A549 (cell line): ENCODE results near the gene LMAN2L. TPM values are rescaled to one million over a fixed set of nuclear protein-coding genes. Genes with fewer than 3 reads are reported as not detected.
"Not testable (repeated sequence)": the region's sequence is repeated elsewhere in the genome, so short reads cannot be mapped to it uniquely, and the experiment has no call there.

ENCODE experiments used
- ATAC-seq, 2 experiments: fragments of 200-7000 bp in 1 of 2; fragments of >200 bp in 1 of 2; cut with Nextera tagmentation in 1 of 2; cut with Tn5 transposase in 1 of 2; 3 replicates each; pipeline versions ENCODE4 v1.8.0 to v1.9.1; 2018 to 2020; ENCODE audit warnings: mild to moderate bottlenecking in 1 of 2, moderate library complexity in 1 of 2
- CTCF ChIA-PET: fragments of 300-600 bp; sonication (Branson Sonifier 250); formaldehyde crosslinking; extraction: SDS; loops from one replicate; lab custom pipeline; 2021; ENCODE audit warnings: antibody characterized with exemption, inconsistent platforms; lab: Yijun Ruan, JAX
- POLR2A ChIA-PET: fragments of 350-600 bp; formaldehyde crosslinking; extraction: SDS; loops from one replicate; lab custom pipeline; 2021; ENCODE audit warnings: antibody characterized with exemption, inconsistent platforms; lab: Yijun Ruan, JAX
- DNase-seq, 2 experiments: peaks; one replicate each; pipeline versions ENCODE4 v3.0.0 to v3.0.0-alpha.2; 2011 to 2016; ENCODE audit warnings: low read depth in 1 of 2, low spot score in 1 of 2
- FAIRE-seq: peaks from 2 replicates; lab custom pipeline; 2011; peaks lifted over from hg19 to GRCh38; lab: Jason Lieb, UNC
- H3K27ac ChIP-seq, 2 experiments: fragments of >200 bp; sonication (Bioruptor Twin); formaldehyde crosslinking; 3 replicates each; pipeline ENCODE4 v1.5.1; 2016 to 2017
- H3K4me1 ChIP-seq: fragments of >200 bp; sonication (Bioruptor Twin); formaldehyde crosslinking; 3 replicates; pipeline ENCODE4 v1.6.1; 2016
- H3K4me2 ChIP-seq: fragments of >200 bp; sonication (Bioruptor Twin); formaldehyde crosslinking; 3 replicates; pipeline ENCODE4 v1.6.1; 2016
- H3K4me3 ChIP-seq: fragments of >200 bp; sonication (Bioruptor Twin); formaldehyde crosslinking; 3 replicates; pipeline ENCODE4 v1.5.1; 2016
- H3K9me3 ChIP-seq: fragments of >200 bp; sonication (Bioruptor Twin); formaldehyde crosslinking; 3 replicates; pipeline ENCODE4 v1.6.1; 2016
- BCL3 ChIP-seq: fragments of >200 bp; sonication (Bioruptor Twin); formaldehyde crosslinking; IDR thresholded peaks from 3 replicates; pipeline ENCODE4 v1.6.1; 2016
- CBX2 ChIP-seq: fragments of 200-600 bp; sonication (generic); IDR thresholded peaks from 2 replicates; pipeline ENCODE4 v1.6.1; 2016; ENCODE audit warnings: low read depth, mild to moderate bottlenecking, borderline replicate concordance
- CBX8 ChIP-seq: fragments of 200-600 bp; sonication (generic); IDR thresholded peaks from 2 replicates; pipeline ENCODE4 v1.6.1; 2016
- CEBPB ChIP-seq, 2 experiments: fragments of >200 bp in 1 of 2; sonication (Bioruptor Twin) in 1 of 2; formaldehyde crosslinking in 1 of 2; IDR thresholded peaks; 2 replicates each; pipeline ENCODE4 v1.6.1; 2012 to 2016
- CHD2 ChIP-seq: fragments of 150-350 bp; IDR thresholded peaks from 2 replicates; pipeline ENCODE4 v1.6.1; 2014; ENCODE audit warnings: low read length; ENCODE audit not compliant: partially characterized antibody
- EP300 ChIP-seq, 2 experiments: fragments of >200 bp; sonication (Bioruptor Twin); formaldehyde crosslinking; IDR thresholded peaks; 2 replicates in 1 of 2; 3 replicates in 1 of 2; pipeline ENCODE4 v1.6.1; 2016 to 2017
- FOSB ChIP-seq: fragments of 250-450 bp; sonication (Bioruptor Pico); IDR thresholded peaks from 2 replicates; pipeline ENCODE4 v1.5.0; 2020; ENCODE audit warnings: mild to moderate bottlenecking, moderate library complexity
- FOSL2 ChIP-seq, 2 experiments: fragments of 450-650 bp in 1 of 2; fragments of >200 bp in 1 of 2; sonication (Bioruptor Twin) in 1 of 2; formaldehyde crosslinking; IDR thresholded peaks; 2 replicates each; pipeline versions ENCODE4 v1.5.0 to v1.6.1; 2016 to 2020; ENCODE audit warnings: mild to moderate bottlenecking in 1 of 2, moderate library complexity in 1 of 2
- FOXS1 ChIP-seq: fragments of 250-450 bp; sonication (Bioruptor Pico); IDR thresholded peaks from 2 replicates; pipeline ENCODE4 v1.5.0; 2020; ENCODE audit warnings: mild to moderate bottlenecking, moderate library complexity
- HES2 ChIP-seq: fragments of >200 bp; sonication (Bioruptor Twin); formaldehyde crosslinking; IDR thresholded peaks from 2 replicates; pipeline ENCODE4 v1.6.1; 2016
- HMGXB4 ChIP-seq: fragments of 250-450 bp; sonication (Bioruptor Pico); IDR thresholded peaks from 2 replicates; pipeline ENCODE4 v1.5.0; 2021; ENCODE audit warnings: mild to moderate bottlenecking, moderate library complexity, borderline replicate concordance
- HOXB5 ChIP-seq: fragments of 250-450 bp; sonication (Bioruptor Pico); IDR thresholded peaks from 2 replicates; pipeline ENCODE4 v1.5.0; 2020; ENCODE audit warnings: mild to moderate bottlenecking, moderate library complexity
- JUN ChIP-seq, 2 experiments: fragments of >200 bp; sonication (Bioruptor Twin); formaldehyde crosslinking; IDR thresholded peaks; 2 replicates in 1 of 2; 3 replicates in 1 of 2; pipeline ENCODE4 v1.6.1; 2016 to 2017
- JUNB ChIP-seq: fragments of >200 bp; sonication (Bioruptor Twin); formaldehyde crosslinking; IDR thresholded peaks from 2 replicates; pipeline ENCODE4 v1.6.1; 2016
- MYC ChIP-seq: IDR thresholded peaks from 2 replicates; pipeline ENCODE4 v1.6.1; 2012; ENCODE audit warnings: mild to moderate bottlenecking, inconsistent platforms, low read length, improper control_type of control experiment, borderline replicate concordance
- NFE2L2 ChIP-seq: fragments of 150-350 bp; conservative IDR thresholded peaks from 2 replicates; pipeline ENCODE4 v1.6.1; 2014; ENCODE audit warnings: low read length
- NPAS2 ChIP-seq: fragments of 250-450 bp; sonication (Bioruptor Pico); IDR thresholded peaks from 2 replicates; pipeline ENCODE4 v1.8.0; 2022; ENCODE audit warnings: mild to moderate bottlenecking, moderate library complexity, borderline replicate concordance
- NR3C1 ChIP-seq: fragments of >200 bp; sonication (Bioruptor Twin); formaldehyde crosslinking; IDR thresholded peaks from 3 replicates; pipeline ENCODE4 v1.6.1; 2017
- POLR2A ChIP-seq: IDR thresholded peaks from 2 replicates; pipeline ENCODE4 v1.6.1; 2012; ENCODE audit warnings: mild to moderate bottlenecking, low read length
- POLR2AphosphoS2 ChIP-seq: conservative IDR thresholded peaks from 2 replicates; pipeline ENCODE4 v1.6.1; 2012; ENCODE audit warnings: low read length, improper control_type of control experiment, inconsistent platforms
- RAD21 ChIP-seq, 2 experiments: fragments of >200 bp in 1 of 2; sonication (Bioruptor Twin) in 1 of 2; formaldehyde crosslinking in 1 of 2; IDR thresholded peaks in 1 of 2; conservative IDR thresholded peaks in 1 of 2; 2 replicates in 1 of 2; 3 replicates in 1 of 2; pipeline ENCODE4 v1.6.1; 2012 to 2018; ENCODE audit warnings: inconsistent platforms in 1 of 2
- RCOR1 ChIP-seq: fragments of 150-350 bp; IDR thresholded peaks from 2 replicates; pipeline ENCODE4 v1.6.1; 2014; ENCODE audit warnings: antibody characterized with exemption, low read length, low read depth
- RNF2 ChIP-seq: fragments of 200-600 bp; sonication (generic); IDR thresholded peaks from 2 replicates; pipeline ENCODE4 v1.6.1; 2016; ENCODE audit warnings: low read depth, mild to moderate bottlenecking, antibody characterized with exemption, moderate library complexity, borderline replicate concordance
- SMC3 ChIP-seq: fragments of >200 bp; sonication (Bioruptor Twin); formaldehyde crosslinking; IDR thresholded peaks from 3 replicates; pipeline ENCODE4 v1.6.1; 2018; ENCODE audit warnings: inconsistent platforms
- SREBF2 ChIP-seq: fragments of 450-650 bp; IDR thresholded peaks from 2 replicates; pipeline ENCODE4 v1.6.1; 2014; ENCODE audit warnings: mild to moderate bottlenecking, moderate library complexity
- TP53 ChIP-seq: fragments of 250-450 bp; sonication (Bioruptor Pico); IDR thresholded peaks from 2 replicates; pipeline ENCODE4 v1.5.0; 2021; ENCODE audit warnings: mild to moderate bottlenecking, moderate library complexity
- USF2 ChIP-seq: fragments of 450-650 bp; IDR thresholded peaks from 2 replicates; pipeline ENCODE4 v1.6.1; 2014; ENCODE audit warnings: antibody characterized with exemption
- ZFP36 ChIP-seq: fragments of 450-650 bp; IDR thresholded peaks from 2 replicates; pipeline ENCODE4 v1.6.1; 2014; ENCODE audit warnings: borderline replicate concordance; ENCODE audit not compliant: partially characterized antibody
- ZSCAN20 ChIP-seq: fragments of 250-450 bp; sonication (Bioruptor Pico); IDR thresholded peaks from 2 replicates; pipeline ENCODE4 v1.8.0; 2022; ENCODE audit warnings: mild to moderate bottlenecking, moderate library complexity
- WGBS: methylation state at CpG from one replicate; pipeline ENCODE4 v1.1.6; 2017; ENCODE audit errors: missing lambda C conversion rate; 5-methylcytosine and 5-hydroxymethylcytosine counted together
- polyA plus RNA-seq, 4 experiments: library from polyadenylated mRNA; depleted of rRNA in 3 of 4; stranded (reverse); fragments of >200 nt; fragmentation: RNase III in 1 of 4; extraction: RNeasy Plus Mini Kit Qiagen cat#74134 plus additional on column Dnase treatment in 1 of 4; gene quantifications; 2 replicates in 3 of 4; 3 replicates in 1 of 4; pipeline ENCODE4 v1.2.3, GENCODE V29; 2011 to 2017

LMAN2L gene
- polyA plus RNA-seq, 2 of the 4 experiments (the other 2 are of a cell fraction) = 24.3 to 28.0 TPM

GRCh38 chr2:96668771-96669170, 71.1 kb downstream of the LMAN2L start:
- TF ChIP-seq POLR2AphosphoS2 (no peak), HES2 (no peak), RNF2 (no peak), SREBF2 (no peak), HMGXB4 (CRISPR knock-in tag) (no peak), FOSL2 (IDR thresholded peaks at IDR 0.05) (no peak), FOSL2 (CRISPR knock-in tag; IDR thresholded peaks at IDR 0.05) (no peak), FOSB (no peak), ZSCAN20 (no peak), BCL3 (no peak), FOXS1 (CRISPR knock-in tag) (no peak), NPAS2 (CRISPR knock-in tag) (no peak), POLR2A (no peak), HOXB5 (CRISPR knock-in tag) (no peak), CHD2 (no peak), USF2 (no peak), NFE2L2 (no peak), TP53 (no peak), MYC (no peak)
- WGBS = 81% methylated on average over 11 of the region's 11 CpGs
- Histone ChIP-seq H3K9me3 (peaks cover 6% of the 10 kb centered on the region; the same call in 2 of the 3 replicates), H3K4me2 (no peak overlapping the region), H3K27ac (peak overlapping the region in 1 of 2 experiments; percentile 44; a peak in 2 of 6 replicates), H3K4me3 (no peak overlapping the region), H3K4me1 (peaks cover 11% of the 10 kb centered on the region)
- DNase-seq = no peak
- CTCF ChIA-PET = no interaction called here
- no peak for ATAC-seq
- POLR2A ChIA-PET = no interaction called here
- no peak for FAIRE-seq

GRCh38 chr2:96665717-96666116, 74.1 kb downstream of the LMAN2L start:
- DNase-seq, FAIRE-seq, ATAC-seq, H3K4me3 ChIP-seq, H3K9me3 ChIP-seq: not testable (repeated sequence)
- WGBS = 90% methylated on average over 3 of the region's 3 CpGs
- ChIA-PET CTCF (interaction anchor here (0.7 to 0.9 kb wide), 3 partner anchors 73 to 96 kb away, joined by 3 to 4 read pairs (median 3); no protein-coding TSS in a partner anchor), POLR2A (interaction anchor here (0.6 to 1.4 kb wide), 2 partner anchors 25 to 28 kb away, joined by 3 to 26 read pairs; partner anchors contain the start of gene KANSL3)
- H3K27ac ChIP-seq = peak overlapping the region; percentile 52 to 88
- H3K4me2 ChIP-seq = peak overlapping the region; percentile 13
- H3K4me1 ChIP-seq = peaks cover 11% of the 10 kb centered on the region

GRCh38 chr2:96665083-96665569, 74.7 kb downstream of the LMAN2L start:
- DNase-seq = peak; percentile 69 to 89
- FAIRE-seq = no peak
- CTCF ChIA-PET = interaction anchor here (0.7 kb wide), 4 partner anchors 26 to 96 kb away, joined by 3 to 4 read pairs (median 3); no protein-coding TSS in a partner anchor
- peak; percentile 94 to 96 for ATAC-seq
- peaks cover 6% of the 10 kb centered on the region; the same call in 2 of the 3 replicates for H3K9me3 ChIP-seq
- POLR2A ChIA-PET = interaction anchor here (0.6 to 1.4 kb wide), 3 partner anchors 25 to 57 kb away, joined by 3 to 26 read pairs (median 3); partner anchors contain the start of gene KANSL3
- H3K4me1 ChIP-seq = peaks cover 11% of the 10 kb centered on the region
- WGBS = 59% methylated on average over 3 of the region's 3 CpGs
- H3K27ac ChIP-seq = peak overlapping the region; percentile 52 to 88
- peak overlapping the region; percentile 13 for H3K4me2 ChIP-seq
- H3K4me3 ChIP-seq = no peak overlapping the region
- TF ChIP-seq CBX2 = no peak
- no peak for TF ChIP-seq RCOR1
- TF ChIP-seq ZFP36 = peak; percentile 79
- TF ChIP-seq HES2 = peak; percentile 96
- TF ChIP-seq RAD21 (conservative IDR thresholded peaks at IDR 0.05 in 1 of 2, IDR thresholded peaks at IDR 0.05 in 1 of 2) = 0 out of 5 replicates have a peak, but pooled peaks of 1 of the 2 experiments have one; percentile 22
- TF ChIP-seq MYC = no peak
- no peak for TF ChIP-seq FOSL2 (IDR thresholded peaks at IDR 0.05)
- TF ChIP-seq FOSL2 (CRISPR knock-in tag; IDR thresholded peaks at IDR 0.05) = peak; percentile 87
- TF ChIP-seq NR3C1 = no peak
- no peak for TF ChIP-seq CBX8
- 0 out of 2 replicates have a peak, but pooled peaks have one; percentile 41 for TF ChIP-seq JUNB
- TF ChIP-seq SMC3 = peak; percentile 24; the same call in 1 of the 3 replicates
- TF ChIP-seq JUN (IDR thresholded peaks at IDR 0.05) = peak; percentile 45 to 73; a peak in 2 of 5 replicates
- peak; percentile 89 to 95 for TF ChIP-seq CEBPB (IDR thresholded peaks at IDR 0.05)
- no peak for TF ChIP-seq SREBF2
- no peak for TF ChIP-seq EP300 (IDR thresholded peaks at IDR 0.05)
